H9 (cell line): ENCODE measurements around the gene NAA35. TPM values are rescaled to one million over a fixed set of nuclear protein-coding genes. Genes with fewer than 3 reads are reported as not detected.

ENCODE experiments used
- DNase-seq: peaks from one replicate; pipeline ENCODE4 v3.0.0-alpha.2; 2017
- H2AFZ ChIP-seq: one replicate; pipeline ENCODE4 v1.6.1; 2013; ENCODE audit warnings: mild to moderate bottlenecking, low read length, control low read depth, moderate library complexity
- H2AK5ac ChIP-seq: 2 replicates; pipeline ENCODE4 v1.6.1; 2013; ENCODE audit warnings: low read length, control low read depth, mixed read lengths; ENCODE audit not compliant: insufficient read length
- H2BK120ac ChIP-seq: one replicate; pipeline ENCODE4 v1.6.1; 2013; ENCODE audit warnings: low read depth, mild to moderate bottlenecking, low read length, control low read depth, inconsistent platforms; ENCODE audit not compliant: poor library complexity, severe bottlenecking
- H2BK12ac ChIP-seq: 2 replicates; pipeline ENCODE4 v1.6.1; 2013; ENCODE audit warnings: low read length, control low read depth, mixed read lengths, low read depth; ENCODE audit not compliant: insufficient read length
- H2BK15ac ChIP-seq: 2 replicates; pipeline ENCODE4 v1.6.1; 2013; ENCODE audit warnings: low read depth, low read length, control low read depth
- H2BK20ac ChIP-seq: one replicate; pipeline ENCODE4 v1.6.1; 2013; ENCODE audit warnings: low read depth, mild to moderate bottlenecking, low read length, control low read depth, inconsistent platforms; ENCODE audit not compliant: poor library complexity, severe bottlenecking
- H2BK5ac ChIP-seq: 2 replicates; pipeline ENCODE4 v1.6.1; 2013; ENCODE audit warnings: low read length, control low read depth, mixed read lengths; ENCODE audit not compliant: insufficient read length
- H3K14ac ChIP-seq: 2 replicates; pipeline ENCODE4 v1.6.1; 2013; ENCODE audit warnings: low read length, control low read depth; ENCODE audit not compliant: insufficient read depth
- H3K18ac ChIP-seq: 2 replicates; pipeline ENCODE4 v1.6.1; 2013; ENCODE audit warnings: low read depth, mild to moderate bottlenecking, mixed read lengths, low read length, control low read depth; ENCODE audit not compliant: insufficient read length
- H3K23ac ChIP-seq: 2 replicates; pipeline ENCODE4 v1.6.1; 2013; ENCODE audit warnings: low read length, control low read depth, mixed read lengths, low read depth; ENCODE audit not compliant: insufficient read length
- H3K23me2 ChIP-seq: 2 replicates; pipeline ENCODE4 v1.6.1; 2013; ENCODE audit warnings: low read depth, mild to moderate bottlenecking, mixed read lengths, low read length, control low read depth; ENCODE audit not compliant: insufficient read length, poor library complexity, severe bottlenecking
- H3K27ac ChIP-seq: 2 replicates; pipeline ENCODE4 v1.5.1; 2013; ENCODE audit warnings: low read length, control low read depth, mixed read lengths, low read depth; ENCODE audit not compliant: insufficient read length
- H3K27me3 ChIP-seq: 2 replicates; pipeline ENCODE4 v1.6.1; 2013; ENCODE audit warnings: low read length, control low read depth, inconsistent platforms; ENCODE audit not compliant: insufficient read depth
- H3K4ac ChIP-seq: 2 replicates; pipeline ENCODE4 v1.6.1; 2013; ENCODE audit warnings: low read depth, mild to moderate bottlenecking, control low read depth, inconsistent platforms, low read length, moderate library complexity
- H3K4me1 ChIP-seq: 2 replicates; pipeline ENCODE4 v1.6.1; 2013; ENCODE audit warnings: low read length, control low read depth, inconsistent platforms; ENCODE audit not compliant: insufficient read depth
- H3K4me2 ChIP-seq: 2 replicates; pipeline ENCODE4 v1.6.1; 2013; ENCODE audit warnings: low read length, control low read depth, mixed read lengths; ENCODE audit not compliant: insufficient read length, insufficient read depth
- H3K56ac ChIP-seq: 2 replicates; pipeline ENCODE4 v1.6.1; 2013; ENCODE audit warnings: low read depth, mild to moderate bottlenecking, mixed read lengths, low read length, control low read depth; ENCODE audit not compliant: insufficient read length
- H3K79me1 ChIP-seq: 2 replicates; pipeline ENCODE4 v1.6.1; 2013; ENCODE audit warnings: low read depth, mild to moderate bottlenecking, moderate library complexity, low read length, control low read depth, inconsistent platforms; ENCODE audit not compliant: insufficient read depth, poor library complexity, severe bottlenecking
- H3K79me2 ChIP-seq: 2 replicates; pipeline ENCODE4 v1.6.1; 2013; ENCODE audit warnings: low read length, control low read depth, inconsistent platforms; ENCODE audit not compliant: insufficient read depth
- H3K9ac ChIP-seq: 2 replicates; pipeline ENCODE4 v1.6.1; 2013; ENCODE audit warnings: low read length, control low read depth, mixed read lengths; ENCODE audit not compliant: insufficient read length; ENCODE audit errors: extremely low read depth
- H3K9me3 ChIP-seq: one replicate; pipeline ENCODE4 v1.6.1; 2013; ENCODE audit warnings: low read depth, low read length, inconsistent platforms; ENCODE audit not compliant: control insufficient read depth
- H3T11ph ChIP-seq: one replicate; pipeline ENCODE4 v1.6.1; 2013; ENCODE audit warnings: mild to moderate bottlenecking, low read length, control low read depth, inconsistent platforms
- H4K20me1 ChIP-seq: one replicate; pipeline ENCODE4 v1.6.1; 2013; ENCODE audit not compliant: control insufficient read depth, insufficient read length, insufficient read depth
- H4K5ac ChIP-seq: 2 replicates; pipeline ENCODE4 v1.6.1; 2013; ENCODE audit warnings: low read depth, mild to moderate bottlenecking, mixed read lengths, low read length, control low read depth; ENCODE audit not compliant: insufficient read length
- H4K8ac ChIP-seq: replicated peaks from 2 replicates; pipeline ENCODE4 v1.6.1; 2013; ENCODE audit warnings: low read length, control low read depth, mixed read lengths, low read depth; ENCODE audit not compliant: insufficient read length
- H4K91ac ChIP-seq: 2 replicates; pipeline ENCODE4 v1.6.1; 2013; ENCODE audit warnings: low read depth, mild to moderate bottlenecking, moderate library complexity, mixed read lengths, low read length, control low read depth; ENCODE audit not compliant: insufficient read length
- H3K27ac Mint-ChIP-seq, 3 experiments: 2 replicates in 2 of 3; 3 replicates in 1 of 3; pipeline ENCODE4 v1.8.0; 2020 to 2021; ENCODE audit warnings: mixed read lengths in 3 of 3, mild to moderate bottlenecking in 1 of 3, moderate library complexity in 1 of 3
- H3K27me3 Mint-ChIP-seq: 2 replicates; pipeline ENCODE4 v1.8.0; 2021; ENCODE audit warnings: low read depth, mild to moderate bottlenecking, moderate library complexity, mixed read lengths
- H3K36me3 Mint-ChIP-seq, 3 experiments: 2 replicates in 2 of 3; 3 replicates in 1 of 3; pipeline ENCODE4 v1.8.0; 2020 to 2021; ENCODE audit warnings: low read depth in 3 of 3, mixed read lengths in 3 of 3; ENCODE audit not compliant: insufficient read depth in 1 of 3
- H3K4me1 Mint-ChIP-seq, 2 experiments: 2 replicates each; pipeline ENCODE4 v1.8.0; 2020; ENCODE audit warnings: mixed read lengths in 2 of 2
- H3K4me3 Mint-ChIP-seq, 2 experiments: 2 replicates in 1 of 2; 3 replicates in 1 of 2; pipeline ENCODE4 v1.8.0; 2020 to 2021; ENCODE audit warnings: mild to moderate bottlenecking in 2 of 2, mixed read lengths in 2 of 2, moderate library complexity in 1 of 2
- H3K9me3 Mint-ChIP-seq, 2 experiments: 2 replicates in 1 of 2; 3 replicates in 1 of 2; pipeline ENCODE4 v1.8.0; 2020; ENCODE audit warnings: mild to moderate bottlenecking in 2 of 2, mixed read lengths in 2 of 2, moderate library complexity in 1 of 2
- CTCF ChIP-seq: fragments of 200-600 bp; sonication (generic); conservative IDR thresholded peaks from 3 replicates; pipeline ENCODE4 v1.8.0; 2021; ENCODE audit warnings: antibody characterized with exemption, mild to moderate bottlenecking
- WGBS: extraction: QIAGEN DNeasy Blood & Tissue Kit; methylation state at CpG from one replicate; pipeline ENCODE4 v1.1.7; 2013; ENCODE audit warnings: missing lambda C conversion rate, low lambda C conversion rate, mixed read lengths; ENCODE audit not compliant: insufficient read length; ENCODE audit errors: extremely low coverage; 5-methylcytosine and 5-hydroxymethylcytosine counted together
- total RNA-seq: library from RNA; stranded (reverse); gene quantifications from 2 replicates; pipeline ENCODE4 v1.2.1, GENCODE V29; 2021

Gene NAA35
- total RNA-seq, 1 experiment from 2014 or later, result 38.6 TPM

GRCh38 chr9:86022687-86023266 is 81.8 kb downstream of the NAA35 start:
- Histone ChIP-seq H2BK15ac (no peak overlapping the region), H3K23ac (no peak overlapping the region), H3T11ph (no peak overlapping the region), H4K5ac (no peak overlapping the region), H3K4me1 (no peaks in the 10 kb centered on the region), H2BK20ac (no peak overlapping the region), H3K14ac (no peak overlapping the region), H3K79me1 (no peaks in the 10 kb centered on the region), H3K56ac (no peak overlapping the region), H3K27ac (no peak overlapping the region), H3K9ac (no peak overlapping the region), H4K8ac (no peak overlapping the region), H2AK5ac (no peak overlapping the region), H4K20me1 (no peaks in the 10 kb centered on the region), H2BK120ac (no peak overlapping the region), H3K23me2 (no peaks in the 10 kb centered on the region), H3K18ac (no peak overlapping the region), H2AFZ (no peak overlapping the region), H3K79me2 (no peaks in the 10 kb centered on the region), H3K9me3 (no peaks in the 10 kb centered on the region), H3K4me2 (no peak overlapping the region), H4K91ac (no peak overlapping the region), H2BK5ac (no peak overlapping the region), H3K4ac (no peak overlapping the region), H3K27me3 (no peaks in the 10 kb centered on the region), H2BK12ac (no peak overlapping the region)
- Mint-ChIP-seq H3K4me1 (peaks cover 4 to 6% of the 10 kb centered on the region in 2 experiments; a peak in 3 of 4 replicates), H3K4me3 (no peak overlapping the region), H3K27ac (peak overlapping the region in 2 of 3 experiments; percentile 2 to 61; a peak in 3 of 7 replicates), H3K9me3 (no peaks in the 10 kb centered on the region), H3K36me3 (peaks cover 32 to 82% (median 79%) of the 10 kb centered on the region in 3 experiments), H3K27me3 (no peaks in the 10 kb centered on the region)
- no CpG with 5 or more reads among the region's 3 CpGs for WGBS
- no peak for TF ChIP-seq CTCF
- no peak for DNase-seq
